ENCODE measurements around the gene STN1.

STN1 gene

GRCh38 chr10:103859161-103860086 is 58.6 kb downstream of the STN1 start:
- no peak overlapping the region for H3K27ac ChIP-seq

GRCh38 chr10:103858360-103858759 is 59.6 kb downstream of the STN1 start:
- TF ChIP-seq CTCF (conservative IDR thresholded peaks at IDR 0.05) (no peak), ZFX (IDR thresholded peaks at IDR 0.05) (no peak)
- H3K27ac ChIP-seq, result no peak overlapping the region

More at GRCh38 chr10:103859161-103860086, 58.6 kb downstream of the STN1 start:
- TF ChIP-seq CTCF (conservative IDR thresholded peaks at IDR 0.05) (peak; percentile 83), ZFX (IDR thresholded peaks at IDR 0.05) (no peak)

- TF ChIP-seq CTCF (conservative IDR thresholded peaks at IDR 0.05), result no peak
- no peak for TF ChIP-seq ZFX (IDR thresholded peaks at IDR 0.05)
- no peak overlapping the region for H3K27ac ChIP-seq
Measured at GRCh38 chr10:103856797-103857170, 61.2 kb downstream of the STN1 start.

- no peak overlapping the region for H3K27ac ChIP-seq
- TF ChIP-seq CTCF (conservative IDR thresholded peaks at IDR 0.05) (no peak), ZFX (IDR thresholded peaks at IDR 0.05) (no peak)
Measured at GRCh38 chr10:103855852-103856796, 61.9 kb downstream of the STN1 start.

- no peak within 1 kb of the TSS for H3K27ac ChIP-seq
- peak; percentile 41 for TF ChIP-seq CTCF (conservative IDR thresholded peaks at IDR 0.05)
- TF ChIP-seq ZFX (IDR thresholded peaks at IDR 0.05), result no peak
Measured at GRCh38 chr10:103855424-103855823, 62.6 kb downstream of the STN1 start, which contains the start of gene SH3PXD2A. SH3PXD2A (minus strand) TSS chr10:103855576; CDS start chr10:103855266, 310 bp downstream.

- no peak overlapping the region for H3K27ac ChIP-seq
- TF ChIP-seq CTCF (conservative IDR thresholded peaks at IDR 0.05) (no peak), ZFX (IDR thresholded peaks at IDR 0.05) (no peak)
Measured at GRCh38 chr10:103854686-103855391, 63.1 kb downstream of the STN1 start.

Data from C4-2B (cell line).